ENCODE measurements around the gene ADAMTS3.

Gene ADAMTS3

GRCh38 chr4:72374159-72374558, 194.9 kb downstream of the ADAMTS3 start:
- DNase-seq (ENCODE audit: extremely low read depth, low read depth) = no peak
- H3K4me3 ChIP-seq (replicated peaks; ENCODE audit: low read depth, low read length) = no peak overlapping the region
- TF ChIP-seq, protein P1, sequence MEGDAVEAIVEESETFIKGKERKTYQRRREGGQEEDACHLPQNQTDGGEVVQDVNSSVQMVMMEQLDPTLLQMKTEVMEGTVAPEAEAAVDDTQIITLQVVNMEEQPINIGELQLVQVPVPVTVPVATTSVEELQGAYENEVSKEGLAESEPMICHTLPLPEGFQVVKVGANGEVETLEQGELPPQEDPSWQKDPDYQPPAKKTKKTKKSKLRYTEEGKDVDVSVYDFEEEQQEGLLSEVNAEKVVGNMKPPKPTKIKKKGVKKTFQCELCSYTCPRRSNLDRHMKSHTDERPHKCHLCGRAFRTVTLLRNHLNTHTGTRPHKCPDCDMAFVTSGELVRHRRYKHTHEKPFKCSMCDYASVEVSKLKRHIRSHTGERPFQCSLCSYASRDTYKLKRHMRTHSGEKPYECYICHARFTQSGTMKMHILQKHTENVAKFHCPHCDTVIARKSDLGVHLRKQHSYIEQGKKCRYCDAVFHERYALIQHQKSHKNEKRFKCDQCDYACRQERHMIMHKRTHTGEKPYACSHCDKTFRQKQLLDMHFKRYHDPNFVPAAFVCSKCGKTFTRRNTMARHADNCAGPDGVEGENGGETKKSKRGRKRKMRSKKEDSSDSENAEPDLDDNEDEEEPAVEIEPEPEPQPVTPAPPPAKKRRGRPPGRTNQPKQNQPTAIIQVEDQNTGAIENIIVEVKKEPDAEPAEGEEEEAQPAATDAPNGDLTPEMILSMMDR (IDR thresholded peaks at IDR 0.05; ENCODE audit: low read depth, low read length, missing control alignments) = no peak

GRCh38 chr4:72366601-72367000, 202.4 kb downstream of the ADAMTS3 start:
- no peak overlapping the region for H3K4me3 ChIP-seq (replicated peaks; ENCODE audit: low read depth, low read length)
- TF ChIP-seq, protein P1 (IDR thresholded peaks at IDR 0.05; ENCODE audit: low read depth, low read length, missing control alignments) = no peak
- no peak for DNase-seq (ENCODE audit: extremely low read depth, low read depth)

DNA sequence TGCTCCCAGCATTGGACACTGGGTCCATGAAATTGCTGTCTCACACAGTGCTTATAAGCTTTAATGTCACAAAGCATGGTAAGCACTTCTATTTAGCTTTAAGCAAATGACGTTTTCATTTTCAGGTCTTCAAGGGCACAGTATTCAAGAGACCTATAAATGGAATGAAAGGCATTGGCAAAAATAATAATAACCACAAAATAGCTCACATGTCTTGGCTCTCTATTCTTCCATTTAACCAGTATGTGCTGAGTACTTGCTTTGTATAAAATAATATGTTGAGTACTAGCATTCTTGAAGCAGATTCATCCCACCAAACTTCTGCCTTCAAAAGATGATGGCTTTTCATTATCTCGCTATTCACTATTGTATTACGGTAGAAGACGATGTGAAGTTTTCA, 203.0 kb downstream of the ADAMTS3 start:
- H3K4me3 ChIP-seq (replicated peaks; ENCODE audit: low read depth, low read length) = no peak overlapping the region
- DNase-seq (ENCODE audit: extremely low read depth, low read depth) = no peak
- TF ChIP-seq, protein P1 (IDR thresholded peaks at IDR 0.05; ENCODE audit: low read depth, low read length, missing control alignments) = no peak

DNA sequence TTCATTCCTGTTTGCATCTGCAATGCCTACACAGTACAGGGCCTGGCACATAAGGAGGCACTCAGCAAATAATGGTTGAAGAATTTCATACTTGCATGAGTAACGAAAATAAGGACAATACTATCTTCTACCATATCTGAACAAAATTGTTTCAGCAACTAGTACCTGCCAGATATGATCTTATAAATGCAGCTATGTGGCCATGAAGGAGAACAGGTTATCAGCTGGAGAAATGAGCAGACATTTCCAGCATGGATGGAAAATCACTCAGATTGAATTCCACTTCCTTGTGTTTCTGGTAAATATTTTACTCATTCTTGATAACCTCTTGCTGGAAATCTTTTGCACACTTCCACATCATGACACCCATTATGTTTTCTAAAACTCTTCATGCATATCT, 204.0 kb downstream of the ADAMTS3 start:
- TF ChIP-seq, protein P1 (IDR thresholded peaks at IDR 0.05; ENCODE audit: low read depth, low read length, missing control alignments) = no peak
- DNase-seq (ENCODE audit: extremely low read depth, low read depth) = no peak

GRCh38 chr4:72360075-72360474, 208.9 kb downstream of the ADAMTS3 start:
- DNase-seq (ENCODE audit: extremely low read depth, low read depth) = no peak
- no peak overlapping the region for H3K4me3 ChIP-seq (replicated peaks; ENCODE audit: low read depth, low read length)
- TF ChIP-seq, protein P1 (IDR thresholded peaks at IDR 0.05; ENCODE audit: low read depth, low read length, missing control alignments) = no peak

More for the DNA sequence above, 204.0 kb downstream of the ADAMTS3 start:
- H3K4me3 ChIP-seq (replicated peaks; ENCODE audit: low read depth, low read length) = no peak overlapping the region

GRCh38 chr4:72358483-72358882, 210.5 kb downstream of the ADAMTS3 start:
- TF ChIP-seq, protein P1 (IDR thresholded peaks at IDR 0.05; ENCODE audit: low read depth, low read length, missing control alignments) = no peak
- no peak for DNase-seq (ENCODE audit: extremely low read depth, low read depth)
- no peak overlapping the region for H3K4me3 ChIP-seq (replicated peaks; ENCODE audit: low read depth, low read length)

DNA sequence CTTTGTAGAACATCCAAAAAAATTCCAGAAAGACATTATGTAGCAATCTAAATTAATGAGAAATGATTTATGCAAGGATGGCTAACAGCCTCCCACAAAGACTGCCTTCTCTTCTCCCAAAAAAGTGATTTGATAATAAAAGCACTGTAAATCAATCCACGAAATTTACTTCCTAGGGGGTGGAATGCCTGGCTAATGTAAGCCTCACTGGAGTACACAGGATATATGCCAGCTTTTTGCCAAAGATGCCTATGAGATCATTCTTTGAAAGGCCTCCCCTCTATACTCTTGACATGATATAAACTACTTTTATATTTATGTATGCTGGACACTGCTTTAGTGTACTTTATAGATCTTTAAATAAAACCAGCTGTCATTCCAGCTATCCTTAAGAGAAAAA, 211.1 kb downstream of the ADAMTS3 start:
- TF ChIP-seq, protein P1 (IDR thresholded peaks at IDR 0.05; ENCODE audit: low read depth, low read length, missing control alignments) = no peak
- no peak for DNase-seq (ENCODE audit: extremely low read depth, low read depth)
- no peak overlapping the region for H3K4me3 ChIP-seq (replicated peaks; ENCODE audit: low read depth, low read length)

Measured in HFF-Myc (cell line).